Ovary (tissue), 9 donors: ENCODE results near the gene IRF4. TPM values are rescaled to one million over a fixed set of nuclear protein-coding genes. Genes with fewer than 3 reads are reported as not detected.

ENCODE experiments used
- DNase-seq, 5 donors: peaks; one replicate each; pipeline ENCODE4 v3.0.0-alpha.2; 2019 to 2020
- H3K27ac ChIP-seq, 2 donors: fragments of 200-600 bp; one replicate each; pipeline versions ENCODE4 v1.5.1 to v1.8.0; 2019 to 2022
- H3K27me3 ChIP-seq: fragments of 200-600 bp; one replicate; pipeline ENCODE4 v1.8.0; 2022
- H3K36me3 ChIP-seq: fragments of 200-600 bp; sonication (generic); one replicate; pipeline ENCODE4 v1.5.1; 2019
- H3K4me1 ChIP-seq: one replicate; pipeline ENCODE4 v1.8.1; 2013; ENCODE audit warnings: mild to moderate bottlenecking, moderate library complexity; ENCODE audit not compliant: insufficient read depth
- H3K4me3 ChIP-seq: fragments of 200-600 bp; sonication (generic); one replicate; pipeline ENCODE4 v1.5.1; 2017
- H3K9me3 ChIP-seq, 2 donors: fragments of 200-600 bp in 1 of 2; sonication (generic) in 1 of 2; one replicate each; pipeline versions ENCODE4 v1.5.1 to v1.8.1; 2013 to 2019; ENCODE audit warnings: mild to moderate bottlenecking in 1 of 2, moderate library complexity in 1 of 2
- CTCF ChIP-seq, 3 donors: fragments of 450-650 bp in 2 of 3; fragments of 200-600 bp in 1 of 3; IDR thresholded peaks; one replicate each; pipeline versions ENCODE4 v1.5.1 to v1.8.0; 2016 to 2022; ENCODE audit warnings: antibody characterized with exemption in 3 of 3, mild to moderate bottlenecking in 1 of 3
- EP300 ChIP-seq: sonication (generic); formaldehyde crosslinking; IDR thresholded peaks from one replicate; pipeline ENCODE4 v1.6.1; 2017; ENCODE audit warnings: antibody characterized with exemption
- POLR2A ChIP-seq: fragments of 450-650 bp; IDR thresholded peaks from one replicate; pipeline ENCODE4 v1.6.1; 2017; ENCODE audit warnings: antibody characterized with exemption, mild to moderate bottlenecking, moderate library complexity
- WGBS, 3 donors: extraction: QIAGEN DNeasy Blood & Tissue Kit in 1 of 3; methylation state at CpG; one replicate each; pipeline versions ENCODE4 v1.1.5 to v1.1.7; 2013 to 2017; 5-methylcytosine and 5-hydroxymethylcytosine counted together
- intact Hi-C, 4 donors: fragments of 100-400 bp; cut with DNase I; formaldehyde crosslinking; loops; one replicate each; pipeline versions ENCODE4 v1.11.0 to v1.15.1; 2022 to 2023
- polyA plus RNA-seq, 2 donors: library from polyadenylated mRNA; stranded (reverse); fragments of 200-250 nt in 1 of 2; fragments of 350-450 nt in 1 of 2; fragmentation: Illumina TruSeq in 1 of 2; extraction: RNeasy Lipid Tissue Mini Kit (QIAGEN cat#74804) in 1 of 2; gene quantifications; one replicate each; pipeline ENCODE4 v1.2.3, GENCODE V29; 2013 to 2014
- total RNA-seq, 7 donors: library from RNA; depleted of rRNA in 2 of 7; stranded (reverse); fragments of >200 nt in 2 of 7; fragmentation: NEBNext Ultra II Directional in 3 of 7; extraction: Animal tissue kit (Norgen Biotek cat#: 25700) in 3 of 7; gene quantifications; one replicate each; pipeline versions ENCODE4 v1.1.0 to v1.2.4, GENCODE V29; 2016 to 2023
- donor health status: DM: no; HTN: no; CAD: no; lungs with moderate emphysema.
- donor health status: DM: no; HTN: no; CAD: no.
- donor health status: Bipolar disorder and iron deficiency.
- donor health status: DM: yes; HTN: yes; CAD: no.
- donor health status: DM: no; HTN: no; CAD: no.
- donor health status: DM: yes; HTN: yes; CAD: no.

IRF4 gene
- total and polyA plus RNA-seq, 9 donors, result 0.12 to 20.7 (median 1.0) TPM

GRCh38 chr6:414447-414846, 22.9 kb downstream of the IRF4 start:
- intact Hi-C loops, result no loop called here
- Histone ChIP-seq H3K27me3 (no peaks in the 10 kb centered on the region), H3K4me1 (no peaks in the 10 kb centered on the region), H3K36me3 (no peaks in the 10 kb centered on the region), H3K27ac (no peak overlapping the region), H3K4me3 (no peak overlapping the region), H3K9me3 (no peaks in the 10 kb centered on the region)
- DNase-seq, result no peak
- TF ChIP-seq POLR2A, result no peak
- TF ChIP-seq CTCF (IDR thresholded peaks at IDR 0.05), result no peak
- no peak for TF ChIP-seq EP300

- Histone ChIP-seq H3K9me3 (no peaks in the 10 kb centered on the region), H3K4me3 (no peak overlapping the region), H3K27me3 (no peaks in the 10 kb centered on the region), H3K36me3 (no peaks in the 10 kb centered on the region), H3K4me1 (no peaks in the 10 kb centered on the region), H3K27ac (no peak overlapping the region)
- intact Hi-C loops, result no loop called here
- TF ChIP-seq EP300 (no peak), POLR2A (no peak), CTCF (IDR thresholded peaks at IDR 0.05) (no peak)
- 95 to 97% (median 96%) methylated on average over 3 of the region's 3 CpGs for WGBS, 3 donors
- DNase-seq, result no peak
Measured at GRCh38 chr6:415087-415486, 23.5 kb downstream of the IRF4 start.

- Histone ChIP-seq H3K4me1 (no peaks in the 10 kb centered on the region), H3K9me3 (no peaks in the 10 kb centered on the region), H3K27me3 (no peaks in the 10 kb centered on the region), H3K4me3 (no peak overlapping the region), H3K36me3 (no peaks in the 10 kb centered on the region), H3K27ac (no peak overlapping the region)
- WGBS, 3 donors, result 94% methylated on average over 7 of the region's 7 CpGs
- TF ChIP-seq CTCF (IDR thresholded peaks at IDR 0.05), result no peak
- TF ChIP-seq EP300, result no peak
- no peak for TF ChIP-seq POLR2A
- no peak for DNase-seq
- intact Hi-C loops, result no loop called here
Measured at GRCh38 chr6:421211-421610, 29.7 kb downstream of the IRF4 start.

GRCh38 chr6:422433-423054, 31.0 kb downstream of the IRF4 start:
- H3K27me3 ChIP-seq, result no peaks in the 10 kb centered on the region
- intact Hi-C loops, result no loop called here
- WGBS, 3 donors, result 39 to 47% (median 41%) methylated on average over 6 of the region's 6 CpGs
- H3K27ac ChIP-seq, result no peak overlapping the region
- H3K4me3 ChIP-seq, result no peak overlapping the region
- no peaks in the 10 kb centered on the region for H3K9me3 ChIP-seq
- DNase-seq, result no peak
- H3K36me3 ChIP-seq, result no peaks in the 10 kb centered on the region
- no peak for TF ChIP-seq CTCF (IDR thresholded peaks at IDR 0.05)
- no peak for TF ChIP-seq POLR2A
- no peak for TF ChIP-seq EP300
- H3K4me1 ChIP-seq, result no peaks in the 10 kb centered on the region
